Neural cell (in vitro differentiated cells): Measurements from ENCODE around the gene OR6C3. TPM values are rescaled to one million over a fixed set of nuclear protein-coding genes. Genes with fewer than 3 reads are reported as not detected.

Experiments
- H2AFZ ChIP-seq: fragments of 200-600, 300-800 bp; sonication (generic), shearing (Covaris generic); 2 replicates; pipeline ENCODE4 v1.6.0; 2014; ENCODE audit warnings: low read depth, mild to moderate bottlenecking, antibody characterized with exemption, low read length, moderate library complexity
- H3F3A ChIP-seq: fragments of 200-600 bp; shearing (Covaris generic); 2 replicates; pipeline ENCODE4 v1.6.1; 2016; ENCODE audit warnings: mild to moderate bottlenecking, moderate library complexity, mixed read lengths, antibody characterized with exemption, low read length; ENCODE audit not compliant: insufficient read depth, poor library complexity, severe bottlenecking
- H3K27ac ChIP-seq: fragments of 200-600, 300-800 bp; sonication (generic), shearing (Covaris generic); 2 replicates; pipeline ENCODE4 v1.5.1; 2014; ENCODE audit warnings: mild to moderate bottlenecking, low read length, moderate library complexity
- H3K27me3 ChIP-seq: fragments of 300-800, 200-600 bp; sonication (generic), shearing (Covaris generic); 2 replicates; pipeline ENCODE4 v1.6.0; 2014; ENCODE audit warnings: mild to moderate bottlenecking, low read depth, low read length, moderate library complexity; ENCODE audit not compliant: insufficient read depth
- H3K36me3 ChIP-seq: fragments of 300-800, 200-600 bp; sonication (generic), shearing (Covaris generic); 2 replicates; pipeline ENCODE4 v1.5.1; 2014; ENCODE audit warnings: mild to moderate bottlenecking, antibody characterized with exemption, low read length, moderate library complexity; ENCODE audit not compliant: insufficient read depth
- H3K4me2 ChIP-seq: fragments of 300-800, 200-600 bp; sonication (generic), shearing (Covaris generic); 2 replicates; pipeline ENCODE4 v1.6.0; 2014; ENCODE audit warnings: mild to moderate bottlenecking, low read length
- H3K4me3 ChIP-seq: fragments of 300-800, 200-600 bp; sonication (generic), shearing (Covaris generic); 2 replicates; pipeline ENCODE4 v1.5.1; 2014; ENCODE audit warnings: mild to moderate bottlenecking, low read length, moderate library complexity
- H3K79me2 ChIP-seq: fragments of 200-600 bp; shearing (Covaris generic); replicated peaks from 2 replicates; pipeline ENCODE4 v1.6.0; 2014; ENCODE audit warnings: mild to moderate bottlenecking, low read length, moderate library complexity; ENCODE audit not compliant: insufficient read depth
- H3K9ac ChIP-seq: fragments of 300-800, 200-600 bp; sonication (generic), shearing (Covaris generic); 2 replicates; pipeline ENCODE4 v1.6.1; 2016; ENCODE audit warnings: mild to moderate bottlenecking, low read length, mixed read lengths
- H3K9me2 ChIP-seq: fragments of 200-600 bp; shearing (Covaris generic); 2 replicates; pipeline ENCODE4 v1.6.1; 2016; ENCODE audit warnings: mild to moderate bottlenecking, low read length, mixed read lengths; ENCODE audit not compliant: insufficient read depth
- H3K9me3 ChIP-seq: fragments of 200-600, 300-800 bp; sonication (generic), shearing (Covaris generic); 2 replicates; pipeline ENCODE4 v1.6.1; 2016; ENCODE audit warnings: mild to moderate bottlenecking, mixed run types, low read length, moderate library complexity, mixed read lengths
- H4K20me1 ChIP-seq: fragments of 200-600 bp; shearing (Covaris generic); 2 replicates; pipeline ENCODE4 v1.6.1; 2016; ENCODE audit warnings: mild to moderate bottlenecking, mixed run types; ENCODE audit not compliant: insufficient read depth
- EP300 ChIP-seq: fragments of 450-650 bp; conservative IDR thresholded peaks from 2 replicates; pipeline ENCODE4 v1.6.1; 2014; ENCODE audit warnings: antibody characterized with exemption, mild to moderate bottlenecking, moderate library complexity; ENCODE audit not compliant: poor library complexity, severe bottlenecking
- EZH2 ChIP-seq: fragments of 200-600, 300-800 bp; shearing (Covaris generic), sonication (generic); IDR thresholded peaks from 2 replicates; pipeline ENCODE4 v1.6.1; 2014; ENCODE audit warnings: antibody characterized with exemption, low read length, borderline replicate concordance, mild to moderate bottlenecking; ENCODE audit not compliant: insufficient read depth, poor library complexity, severe bottlenecking
- MXI1 ChIP-seq: fragments of 450-650 bp; conservative IDR thresholded peaks from 2 replicates; pipeline ENCODE4 v1.6.1; 2014; ENCODE audit warnings: antibody characterized with exemption, mild to moderate bottlenecking; ENCODE audit not compliant: poor library complexity, severe bottlenecking
- POLR2AphosphoS5 ChIP-seq: IDR thresholded peaks from 2 replicates; pipeline ENCODE4 v1.6.1; 2012
- RAD21 ChIP-seq: fragments of 450-650 bp; conservative IDR thresholded peaks from 2 replicates; pipeline ENCODE4 v1.6.1; 2014; ENCODE audit warnings: antibody characterized with exemption, mild to moderate bottlenecking, moderate library complexity
- REST ChIP-seq: IDR thresholded peaks from 2 replicates; pipeline ENCODE4 v1.6.1; 2012; ENCODE audit warnings: borderline replicate concordance
- SMC3 ChIP-seq: fragments of 450-650 bp; conservative IDR thresholded peaks from 2 replicates; pipeline ENCODE4 v1.6.1; 2014; ENCODE audit warnings: antibody characterized with exemption, mild to moderate bottlenecking, moderate library complexity; ENCODE audit not compliant: poor library complexity
- TAF1 ChIP-seq: IDR thresholded peaks from 2 replicates; pipeline ENCODE4 v1.6.1; 2012; ENCODE audit warnings: low read depth
- polyA minus RNA-seq: library from RNA; depleted of rRNA, polyadenylated mRNA; stranded (reverse); fragments of >200 nt; gene quantifications from 2 replicates; pipeline ENCODE4 v1.2.3, GENCODE V29; 2014
- polyA plus RNA-seq: library from polyadenylated mRNA; depleted of rRNA; stranded (reverse); fragments of >200 nt; gene quantifications from 2 replicates; pipeline ENCODE4 v1.2.3, GENCODE V29; 2014
- TF ChIP-seq, protein P1 (sequence below): fragments of 450-650 bp; IDR thresholded peaks from 2 replicates; pipeline ENCODE4 v1.5.1; 2014; ENCODE audit warnings: antibody characterized with exemption, mild to moderate bottlenecking, moderate library complexity; ENCODE audit not compliant: poor library complexity, severe bottlenecking

The OR6C3 gene
- polyA plus RNA-seq (not detected in 2 replicates), polyA minus RNA-seq (not detected in 2 replicates)

DNA sequence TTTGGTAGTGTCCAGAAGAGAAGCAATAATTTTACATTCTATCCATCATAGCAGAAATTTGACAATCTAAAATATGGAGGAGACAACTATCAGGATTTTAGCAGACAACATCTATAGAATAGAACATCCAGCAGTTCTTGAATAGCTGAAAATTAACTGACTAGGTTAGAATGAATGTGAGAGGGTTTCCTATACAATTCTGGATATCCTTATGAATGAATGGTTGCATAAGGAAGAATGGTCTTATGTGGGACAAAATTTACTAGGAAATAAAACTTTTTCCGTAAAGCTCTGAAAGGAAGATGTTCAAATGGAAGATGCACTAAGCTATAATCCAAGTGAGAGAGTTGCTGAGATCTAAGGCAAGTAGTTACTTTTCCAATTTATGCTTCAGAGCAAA, at the start of gene OR6C3:
TSS of gene OR6C3 (plus strand) at position 301 of the 400 bp plus-strand sequence. CDS start 955 bp downstream, outside the sequence.
- Histone ChIP-seq H3K4me3 (no peak within 1 kb of the TSS), H3K79me2 (no peaks in the 10 kb centered on the region), H4K20me1 (no peaks in the 10 kb centered on the region)

GRCh38 chr12:55280991-55281390, 49.6 kb upstream of the OR6C3 start:
- Histone ChIP-seq H3K79me2 (no peaks in the 10 kb centered on the region), H3K4me2 (no peak overlapping the region), H3K4me3 (no peak overlapping the region), H4K20me1 (no peaks in the 10 kb centered on the region), H3K9ac (no peak overlapping the region), H3K27me3 (no peaks in the 10 kb centered on the region), H3K9me2 (no peaks in the 10 kb centered on the region), H3K36me3 (no peaks in the 10 kb centered on the region), H3K9me3 (no peaks in the 10 kb centered on the region), H3K27ac (no peak overlapping the region), H3F3A (no peaks in the 10 kb centered on the region), H2AFZ (no peak overlapping the region)
- TF ChIP-seq MXI1, result no peak
- no peak for TF ChIP-seq POLR2AphosphoS5
- no peak for TF ChIP-seq RAD21

More for the DNA sequence above, at the start of gene OR6C3:
- Histone ChIP-seq H3K9me2 (no peaks in the 10 kb centered on the region), H3K9me3 (no peaks in the 10 kb centered on the region), H3K27ac (peak within 1 kb of the TSS; percentile 49), H2AFZ (no peak within 1 kb of the TSS), H3F3A (peaks cover 6% of the 10 kb centered on the region), H3K4me2 (no peak within 1 kb of the TSS), H3K27me3 (no peaks in the 10 kb centered on the region), H3K9ac (no peak within 1 kb of the TSS), H3K36me3 (no peaks in the 10 kb centered on the region)
- TF ChIP-seq POLR2AphosphoS5 (no peak), EP300 (no peak), REST (no peak), SMC3 (no peak), RAD21 (no peak), MXI1 (no peak), EZH2 (no peak), TAF1 (no peak)
- TF ChIP-seq, protein P1, sequence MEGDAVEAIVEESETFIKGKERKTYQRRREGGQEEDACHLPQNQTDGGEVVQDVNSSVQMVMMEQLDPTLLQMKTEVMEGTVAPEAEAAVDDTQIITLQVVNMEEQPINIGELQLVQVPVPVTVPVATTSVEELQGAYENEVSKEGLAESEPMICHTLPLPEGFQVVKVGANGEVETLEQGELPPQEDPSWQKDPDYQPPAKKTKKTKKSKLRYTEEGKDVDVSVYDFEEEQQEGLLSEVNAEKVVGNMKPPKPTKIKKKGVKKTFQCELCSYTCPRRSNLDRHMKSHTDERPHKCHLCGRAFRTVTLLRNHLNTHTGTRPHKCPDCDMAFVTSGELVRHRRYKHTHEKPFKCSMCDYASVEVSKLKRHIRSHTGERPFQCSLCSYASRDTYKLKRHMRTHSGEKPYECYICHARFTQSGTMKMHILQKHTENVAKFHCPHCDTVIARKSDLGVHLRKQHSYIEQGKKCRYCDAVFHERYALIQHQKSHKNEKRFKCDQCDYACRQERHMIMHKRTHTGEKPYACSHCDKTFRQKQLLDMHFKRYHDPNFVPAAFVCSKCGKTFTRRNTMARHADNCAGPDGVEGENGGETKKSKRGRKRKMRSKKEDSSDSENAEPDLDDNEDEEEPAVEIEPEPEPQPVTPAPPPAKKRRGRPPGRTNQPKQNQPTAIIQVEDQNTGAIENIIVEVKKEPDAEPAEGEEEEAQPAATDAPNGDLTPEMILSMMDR, result no peak

DNA sequence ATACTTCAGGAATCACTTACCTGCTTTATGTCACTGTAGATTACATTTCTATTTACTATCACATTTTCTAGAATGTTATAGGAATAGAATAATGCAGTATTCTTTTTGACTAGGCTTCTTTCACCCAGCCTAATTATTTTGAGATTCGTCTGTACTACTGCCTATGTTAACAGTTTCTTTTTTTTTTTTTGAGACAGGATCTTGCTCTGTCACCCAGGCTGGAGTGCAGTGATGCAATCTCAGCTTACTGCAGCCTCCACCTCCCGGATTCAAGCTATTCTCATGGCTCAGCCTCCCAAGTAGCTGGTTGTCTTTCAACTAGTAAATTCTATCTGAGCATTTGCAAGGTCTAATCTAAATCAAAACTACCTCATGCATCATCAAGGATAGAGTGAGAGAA, 40.5 kb upstream of the OR6C3 start:
- Histone ChIP-seq H3K4me2 (no peak overlapping the region), H3K36me3 (no peaks in the 10 kb centered on the region), H3K9ac (no peak overlapping the region), H3K27me3 (no peaks in the 10 kb centered on the region), H3K9me3 (no peaks in the 10 kb centered on the region), H4K20me1 (no peaks in the 10 kb centered on the region), H3K4me3 (no peak overlapping the region), H3K27ac (no peak overlapping the region), H3F3A (no peaks in the 10 kb centered on the region), H2AFZ (no peak overlapping the region), H3K9me2 (no peaks in the 10 kb centered on the region), H3K79me2 (no peaks in the 10 kb centered on the region)
- TF ChIP-seq SMC3 (no peak), REST (no peak), TAF1 (no peak), RAD21 (no peak), POLR2AphosphoS5 (no peak), MXI1 (no peak), EP300 (no peak), EZH2 (no peak)
- TF ChIP-seq, protein P1, result no peak
